ENCODE measurements around the gene CXCR5. TPM values are rescaled to one million over a fixed set of nuclear protein-coding genes. Genes with fewer than 3 reads are reported as not detected.

The CXCR5 gene
- total and polyA plus RNA-seq, 2 of the 4 experiments (the other 2 are of a cell fraction): not detected

DNA sequence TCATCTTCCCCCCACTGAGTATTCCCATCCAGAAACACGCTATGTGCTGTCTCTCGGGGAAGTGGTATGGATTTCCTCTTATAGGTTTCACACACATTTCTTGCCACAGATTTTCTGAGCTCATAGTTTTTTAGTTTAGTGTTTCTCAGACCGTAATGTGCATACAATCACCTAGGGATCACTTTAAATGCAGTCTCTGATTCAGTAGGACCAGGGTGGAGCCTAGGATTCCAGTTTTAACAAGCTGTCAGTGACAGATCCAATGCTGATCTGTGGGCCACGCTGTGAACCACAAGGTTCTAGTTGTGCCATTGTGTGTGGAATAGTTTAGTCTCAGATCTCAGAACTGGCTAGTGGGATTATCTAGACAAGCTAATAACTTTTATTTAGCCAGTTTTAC lies 23.7 kb upstream of the CXCR5 start:
- no peak overlapping the region for H2BK20ac ChIP-seq (ENCODE audit: low read depth, low read length)
- intact Hi-C loops (cut with micrococcal nuclease): no loop called here
- H3K4me2 ChIP-seq (ENCODE audit: low read depth, low read length): no peak overlapping the region
- H3K4ac ChIP-seq (ENCODE audit: low read depth, low read length): no peak overlapping the region
- dilution Hi-C loops (cut with HindIII; ENCODE audit: low sequenced_read_pairs, unreplicated experiment): no loop called here
- H3K36me3 ChIP-seq (ENCODE audit: control insufficient read depth, insufficient read depth, low read length): no peaks in the 10 kb centered on the region
- no peak for TF ChIP-seq SMC3 (IDR thresholded peaks at IDR 0.05; ENCODE audit: low read depth, low read length)
- no peak for TF ChIP-seq MAFK (IDR thresholded peaks at IDR 0.05; ENCODE audit: low read depth, low read length)
- no peaks in the 10 kb centered on the region for H4K20me1 ChIP-seq (ENCODE audit: insufficient read depth, low read length)
- H3K9ac ChIP-seq (ENCODE audit: low read depth, low read length): no peak overlapping the region
- DNase-seq (no peak), ATAC-seq (ENCODE audit: low read depth) (no peak)
- H2BK5ac ChIP-seq (ENCODE audit: low read depth, low read length, poor library complexity, severe bottlenecking): no peak overlapping the region
- no peak overlapping the region for H2BK120ac ChIP-seq (ENCODE audit: low read depth, low read length)
- no peaks in the 10 kb centered on the region for H3K9me1 ChIP-seq (ENCODE audit: insufficient read depth, low read length)
- no peaks in the 10 kb centered on the region for H3K9me3 ChIP-seq (ENCODE audit: control insufficient read depth, insufficient read depth, low read length)
- H4K91ac ChIP-seq (ENCODE audit: insufficient read depth, low read depth, low read length): no peak overlapping the region
- no peaks in the 10 kb centered on the region for H3K4me1 ChIP-seq (ENCODE audit: control insufficient read depth, insufficient read depth, low read length)
- no peak overlapping the region for H2BK15ac ChIP-seq (ENCODE audit: low read depth, low read length)
- CTCF ChIA-PET: no interaction called here
- H3K4me3 ChIP-seq (ENCODE audit: insufficient read depth, low read depth, low read length): no peak overlapping the region
- in situ Hi-C loops (cut with MboI; ENCODE audit: low sequenced_read_pairs): no loop called here
- no CpG with 5 or more reads among the region's 4 CpGs for WGBS, 2 experiments (ENCODE audit: extremely low coverage in 2 of 2, insufficient read length in 1 of 2)
- H3K27ac ChIP-seq (ENCODE audit: insufficient read depth, low read length): no peak overlapping the region
- no peak overlapping the region for H2AK5ac ChIP-seq (ENCODE audit: low read depth, low read length)
- H2AFZ ChIP-seq (replicated peaks; ENCODE audit: low read length, poor library complexity): no peak overlapping the region
- POLR2A ChIA-PET (ENCODE audit: unreplicated experiment): interaction anchor here (1.3 kb wide), 1 partner anchor 71 kb away, joined by 3 read pairs; no protein-coding TSS in a partner anchor
- no peak overlapping the region for H3K18ac ChIP-seq (ENCODE audit: low read depth, low read length)
- no TSS peak for BruUV-seq (replicated peaks)
- no peak overlapping the region for H3K14ac ChIP-seq (replicated peaks; ENCODE audit: low read depth, low read length)
- no peak overlapping the region for H3K23ac ChIP-seq (ENCODE audit: low read depth, low read length)
- peaks cover 3% of the 10 kb centered on the region for H3K27me3 ChIP-seq (ENCODE audit: control insufficient read depth, insufficient read depth, low read length)
- H4K5ac ChIP-seq (ENCODE audit: low read depth, low read length): no peak overlapping the region
- H3K56ac ChIP-seq (ENCODE audit: extremely low read depth, insufficient read depth, low read length): no peak overlapping the region
- H3K79me1 ChIP-seq (ENCODE audit: low read depth in 1 of 2, low read length in 2 of 2): no peaks in the 10 kb centered on the region
- no peak overlapping the region for H2AK9ac ChIP-seq (replicated peaks; ENCODE audit: low read depth, low read length, poor library complexity)
- H4K8ac ChIP-seq (ENCODE audit: low read depth in 2 of 2, low read length in 2 of 2): no peak overlapping the region
